Measurements from ENCODE around the gene GALNTL6.

DNA sequence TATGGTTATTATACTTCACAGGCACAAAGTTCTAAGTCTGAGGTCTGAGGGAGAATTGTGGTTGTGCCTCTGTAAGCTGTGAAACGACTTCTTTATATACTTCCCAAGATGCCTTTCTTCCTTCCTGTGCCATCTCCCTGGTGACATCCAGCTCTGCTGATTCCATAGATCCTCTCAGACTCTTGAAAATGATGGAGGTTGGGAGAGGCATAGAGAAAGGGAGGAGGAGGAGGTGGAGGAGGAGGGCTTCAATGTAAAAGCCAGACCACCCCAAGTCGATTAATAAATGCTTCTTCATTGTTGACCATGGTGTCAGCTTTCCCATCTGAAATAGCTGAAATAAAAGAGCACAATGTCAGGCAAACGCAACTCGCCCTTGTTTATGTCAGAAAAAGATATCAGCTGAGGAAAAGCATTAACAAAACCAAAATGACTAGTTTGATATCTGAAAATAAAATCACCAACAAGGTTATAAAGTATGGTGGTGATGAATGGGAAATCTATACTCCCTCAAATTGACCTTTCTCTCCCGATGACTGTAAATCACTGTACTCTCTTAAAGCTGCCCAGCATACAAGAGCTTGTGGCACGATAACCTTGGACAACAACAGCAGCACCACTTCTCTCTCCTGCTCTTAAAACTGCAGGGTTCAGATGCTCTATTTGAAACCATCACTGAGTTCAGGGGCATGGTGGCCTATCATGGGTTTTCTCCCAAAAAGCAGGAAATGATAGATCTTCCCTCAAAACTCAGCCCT, 1125.0 kb downstream of the GALNTL6 start:
- no peak for TF ChIP-seq HBP1 (CRISPR knock-in tag; IDR thresholded peaks at IDR 0.05)
- TF ChIP-seq KDM1A (IDR thresholded peaks at IDR 0.05), result no peak

Data from K562 (cell line).